ENCODE results near the gene TOX2.

The TOX2 gene

DNA sequence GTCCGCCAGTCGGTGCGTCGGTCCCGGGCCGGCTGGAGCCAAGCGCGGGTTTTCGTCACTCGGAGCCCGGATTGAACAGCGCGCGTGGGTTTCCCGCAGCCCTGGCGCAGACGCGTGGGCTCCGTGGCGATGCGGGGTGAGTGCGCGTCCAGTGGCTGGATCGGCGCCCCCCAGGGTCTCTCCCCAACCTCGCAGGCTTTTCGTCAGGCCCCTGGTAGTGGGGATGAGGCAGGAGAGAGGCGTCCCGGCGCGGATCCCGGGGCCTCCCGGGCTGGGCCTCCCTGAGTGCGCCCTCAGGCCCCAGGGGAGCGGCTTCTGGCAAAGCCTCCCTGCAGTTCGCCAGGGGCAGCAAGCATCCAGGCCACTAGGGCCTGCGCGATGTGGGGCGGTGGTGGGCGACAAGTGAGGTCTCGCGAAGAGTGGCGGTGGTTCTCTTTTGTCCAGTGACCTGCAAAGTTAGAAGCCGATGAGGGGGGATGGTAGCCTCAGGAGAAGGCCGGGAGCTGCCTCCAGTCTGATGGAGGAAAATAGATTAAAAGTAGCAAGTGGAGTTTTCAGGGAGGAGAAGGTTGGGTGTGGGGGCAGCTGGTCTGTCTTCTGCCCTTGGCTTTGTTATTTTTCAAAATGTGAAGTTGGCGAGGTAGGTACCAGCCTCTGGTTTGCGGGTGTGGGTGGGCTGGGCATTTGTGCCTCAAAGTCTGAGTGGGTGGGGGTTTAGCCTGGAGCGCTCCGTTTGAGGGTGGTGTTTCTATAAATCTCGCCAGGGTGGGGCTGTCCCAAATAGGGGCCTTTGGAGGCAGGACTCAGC, 1.6 kb downstream of the TOX2 start:
- no peak for DNase-seq (ENCODE audit: low read depth, low spot score)

- no peak for DNase-seq (ENCODE audit: low read depth, low spot score)
Measured at GRCh38 chr20:43916881-43917371, 2.3 kb downstream of the TOX2 start.

DNA sequence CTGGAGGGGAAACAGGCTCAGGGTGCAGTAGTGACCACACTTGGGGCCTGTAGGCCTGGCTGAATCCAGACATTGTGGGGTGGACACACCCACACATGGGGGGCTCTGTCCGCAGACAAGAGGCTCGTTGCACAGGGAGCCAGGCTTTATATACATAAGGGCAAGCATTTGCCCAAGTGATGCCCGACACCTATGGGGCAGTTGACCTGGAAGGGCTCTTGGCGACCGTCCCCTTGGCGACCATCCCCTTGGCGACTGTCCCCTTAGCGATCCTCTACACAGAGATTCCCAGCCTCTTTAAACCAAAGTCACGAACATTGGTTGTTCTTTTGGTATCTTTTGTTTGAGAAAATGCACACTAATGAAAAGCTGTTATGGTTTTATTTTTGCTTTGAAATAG, 2.7 kb downstream of the TOX2 start:
- no peak for DNase-seq (ENCODE audit: low read depth, low spot score)

GRCh38 chr20:43919686-43920403, 5.2 kb downstream of the TOX2 start:
- DNase-seq (ENCODE audit: low read depth, low spot score) = no peak

DNA sequence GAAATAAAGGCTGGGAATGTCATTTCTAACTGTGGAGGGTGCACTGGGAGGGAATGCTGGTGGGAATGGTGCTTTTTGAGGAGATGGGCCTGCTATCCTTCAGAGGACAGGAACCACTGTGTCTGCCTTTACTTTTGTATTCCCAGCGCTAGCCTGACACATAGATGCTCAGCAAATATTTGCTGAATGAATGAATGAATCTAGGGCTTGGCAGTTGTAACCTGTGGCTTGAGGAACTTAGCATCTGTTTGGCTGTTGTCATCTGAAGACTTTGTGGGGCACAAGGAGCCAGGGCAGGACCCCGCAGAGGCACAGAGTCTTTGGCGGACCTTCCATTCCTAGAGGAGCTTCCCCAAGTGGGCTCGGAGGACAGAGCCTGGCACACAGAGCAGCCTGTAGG, 6.1 kb downstream of the TOX2 start:
- DNase-seq (ENCODE audit: low read depth, low spot score) = no peak

- no peak for DNase-seq (ENCODE audit: low read depth, low spot score)
Measured at GRCh38 chr20:43921227-43921780, 6.7 kb downstream of the TOX2 start.

GRCh38 chr20:43922614-43923013, 8.0 kb downstream of the TOX2 start:
- DNase-seq (ENCODE audit: low read depth, low spot score) = no peak

DNA sequence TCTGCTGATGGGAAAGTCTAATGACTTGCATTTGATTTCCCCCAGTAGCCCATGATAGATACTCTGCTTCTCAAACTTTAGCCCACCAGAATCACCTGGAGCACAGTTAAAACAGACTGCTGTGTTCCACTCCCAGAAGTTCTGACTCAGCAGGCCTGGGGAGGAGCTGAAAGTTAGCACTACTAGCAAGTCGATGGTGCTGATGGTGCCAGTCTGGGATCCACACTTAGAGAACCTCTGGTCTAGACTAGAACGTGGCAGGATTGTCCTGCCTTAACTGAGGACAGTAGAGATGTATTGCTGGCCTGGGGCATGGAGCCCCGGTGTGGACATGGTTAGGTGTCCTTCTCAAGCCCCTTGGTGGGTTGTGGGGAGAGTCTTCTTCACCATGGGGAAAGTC, 8.7 kb downstream of the TOX2 start:
- DNase-seq (ENCODE audit: low read depth, low spot score) = no peak

- DNase-seq (ENCODE audit: low read depth, low spot score) = no peak
Measured at GRCh38 chr20:43923917-43924316, 9.3 kb downstream of the TOX2 start.

GRCh38 chr20:43925215-43925614, 10.6 kb downstream of the TOX2 start:
- DNase-seq (ENCODE audit: low read depth, low spot score) = peak; percentile 55

DNA sequence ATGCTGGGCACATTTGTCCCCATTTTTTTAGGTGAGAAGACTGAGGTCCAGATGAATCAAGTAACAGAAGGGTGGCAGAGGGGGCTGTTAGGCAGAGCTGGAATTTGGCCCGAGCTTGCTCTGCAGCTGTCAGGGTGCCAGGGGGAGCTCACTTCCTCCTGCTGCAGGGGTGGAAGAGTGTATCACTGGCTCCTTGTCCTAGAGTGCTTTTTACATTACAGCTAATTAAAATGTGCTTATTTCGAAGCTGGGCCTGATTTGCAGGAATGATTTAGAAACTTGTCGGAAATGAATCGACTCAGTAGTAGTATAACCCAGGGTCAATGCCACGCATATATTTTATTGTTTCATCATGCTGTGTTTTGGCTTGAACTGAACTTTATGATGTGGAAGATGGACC, 11.1 kb downstream of the TOX2 start:
- DNase-seq (ENCODE audit: low read depth, low spot score) = no peak

DNA sequence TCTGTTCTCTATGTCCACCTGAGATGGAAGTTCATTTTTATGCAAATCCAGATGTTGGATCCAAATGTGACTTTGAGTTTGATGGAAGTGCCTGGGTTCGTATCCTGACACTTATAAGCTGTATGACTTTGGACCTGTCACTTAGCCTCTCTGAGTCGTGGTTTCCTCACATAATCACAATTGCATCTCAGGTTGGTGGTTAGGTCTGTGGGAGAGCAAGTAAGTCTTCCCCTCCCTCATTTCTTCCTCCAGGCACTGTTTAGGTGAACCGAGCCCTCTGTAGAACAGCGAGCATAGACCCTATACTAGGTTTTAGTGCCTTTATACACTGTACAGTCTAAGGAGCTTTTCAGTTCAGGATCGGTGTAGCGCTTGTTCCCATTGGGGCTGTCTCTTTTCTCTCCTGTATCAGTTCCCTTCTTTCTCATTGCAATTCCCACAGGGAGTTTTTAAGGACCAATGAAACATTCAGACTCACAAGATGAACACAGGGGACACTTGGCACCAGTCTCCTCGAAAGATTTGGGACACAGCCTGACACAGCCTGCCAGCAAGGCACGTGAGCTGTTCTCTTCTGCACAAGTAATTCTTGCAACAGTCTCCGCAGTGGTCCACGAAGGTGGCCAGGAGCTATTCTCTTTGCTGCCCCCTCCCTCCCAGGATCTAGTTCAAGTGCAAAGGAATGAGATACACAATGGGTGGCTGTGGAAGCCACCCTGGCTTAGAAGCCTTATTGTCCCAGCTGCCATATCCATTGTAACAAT, 11.8 kb downstream of the TOX2 start:
- no peak for DNase-seq (ENCODE audit: low read depth, low spot score)

DNA sequence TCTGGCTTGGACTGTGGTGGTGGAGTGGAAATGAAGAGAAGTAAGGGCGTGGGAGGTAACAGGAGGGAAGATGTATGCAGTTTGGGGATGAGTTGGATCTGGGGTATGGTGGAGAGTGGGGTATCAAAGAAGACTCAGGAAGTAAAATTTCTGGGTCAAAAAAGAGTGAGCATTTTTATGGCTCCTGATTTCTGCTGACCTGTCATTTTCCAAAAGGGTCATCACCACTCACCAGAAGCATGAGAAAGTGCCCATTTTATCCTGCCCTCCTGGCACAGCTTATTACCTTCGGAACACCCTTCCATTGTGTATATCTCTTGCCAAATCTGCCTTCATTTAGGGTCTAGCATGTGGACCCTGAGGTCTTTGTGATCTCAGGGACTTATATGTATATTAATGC, 17.3 kb downstream of the TOX2 start:
- DNase-seq (ENCODE audit: low read depth, low spot score) = no peak

- no peak for DNase-seq (ENCODE audit: low read depth, low spot score)
Measured at GRCh38 chr20:43934833-43935232, 20.2 kb downstream of the TOX2 start.

- no peak for DNase-seq (ENCODE audit: low read depth, low spot score)
Measured at GRCh38 chr20:43936104-43936770, 21.6 kb downstream of the TOX2 start.

DNA sequence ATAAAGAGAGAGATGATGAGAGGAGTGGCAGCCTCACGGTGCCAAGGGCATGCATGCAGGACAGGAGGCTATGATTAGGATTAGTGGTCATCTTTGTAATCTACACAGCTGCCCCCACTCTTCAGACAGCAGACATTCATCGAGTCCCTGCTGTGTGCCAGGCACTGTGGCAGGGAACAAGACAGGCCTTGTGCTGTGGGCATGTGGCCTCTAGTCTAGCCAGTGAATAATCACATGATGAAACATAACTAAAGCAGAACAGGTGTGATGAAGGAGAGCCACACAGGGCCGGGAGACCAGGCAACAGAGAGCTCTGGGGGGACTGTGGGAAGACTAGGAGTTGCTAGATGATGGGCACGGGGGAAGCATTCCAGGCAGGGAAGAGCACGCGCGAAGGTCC, 22.2 kb downstream of the TOX2 start:
- no peak for DNase-seq (ENCODE audit: low read depth, low spot score)

DNA sequence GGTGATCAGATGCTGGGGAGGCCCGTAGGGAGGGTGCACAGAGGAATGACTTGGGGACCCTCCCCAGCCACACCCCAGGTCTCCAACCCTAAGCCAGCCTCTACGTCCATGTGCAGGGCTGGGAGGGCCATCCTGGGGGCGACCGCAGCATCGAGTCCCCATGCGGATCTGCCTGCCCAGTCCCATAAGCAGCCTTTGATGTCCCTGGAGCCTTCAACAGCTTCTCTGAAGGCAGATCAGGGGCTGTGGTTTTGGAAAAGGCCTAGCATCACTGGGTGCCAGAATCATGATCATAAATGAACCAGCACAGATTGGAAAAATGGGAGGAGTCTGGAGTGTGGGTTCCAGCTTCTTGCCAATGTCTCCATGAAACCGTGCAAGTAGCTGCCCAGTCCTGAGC, 22.9 kb downstream of the TOX2 start:
- no peak for DNase-seq (ENCODE audit: low read depth, low spot score)

GRCh38 chr20:43938017-43938655, 23.5 kb downstream of the TOX2 start:
- DNase-seq (ENCODE audit: low read depth, low spot score) = no peak

DNA sequence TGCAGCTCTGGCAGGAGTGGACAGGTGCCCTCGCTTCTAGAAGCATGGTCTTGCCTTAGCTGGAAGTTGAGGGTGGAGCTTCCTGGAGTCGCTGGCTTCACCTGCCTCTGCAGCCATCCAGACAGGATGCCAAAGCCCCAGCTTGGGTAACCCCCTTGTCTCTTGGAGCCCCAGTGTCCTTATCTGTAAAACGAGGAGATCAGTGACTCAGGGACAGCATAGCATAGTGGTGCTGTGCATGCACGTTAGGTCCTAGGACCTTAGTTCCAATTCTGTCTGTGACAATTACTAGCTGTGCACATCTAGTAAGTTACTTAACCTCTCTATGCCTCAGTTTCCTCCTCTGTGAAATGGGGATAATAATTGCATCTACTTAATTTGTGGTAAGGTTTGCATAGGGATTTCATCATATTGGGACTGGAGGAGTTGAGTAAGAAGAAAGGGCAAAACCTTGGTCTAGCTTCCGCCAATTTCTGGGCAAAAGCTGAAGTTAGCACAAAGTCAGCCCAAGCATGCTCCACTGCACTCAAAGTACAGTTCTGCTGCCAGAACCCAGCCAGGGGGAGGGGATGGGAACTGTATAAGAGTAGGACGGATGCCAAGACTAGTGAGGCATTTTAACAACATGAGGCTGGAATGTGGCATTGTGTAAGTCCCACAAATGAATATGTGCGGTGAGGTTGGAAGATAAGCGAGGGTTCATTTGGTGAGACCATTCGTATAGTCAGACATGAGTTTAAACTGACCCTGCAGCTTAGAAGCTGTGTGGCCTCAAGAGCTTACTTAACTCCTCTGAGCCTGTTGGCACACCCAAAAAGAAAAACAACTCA, 24.5 kb downstream of the TOX2 start:
- DNase-seq (ENCODE audit: low read depth, low spot score) = no peak

GRCh38 chr20:43939762-43940121, 25.1 kb downstream of the TOX2 start:
- DNase-seq (ENCODE audit: low read depth, low spot score) = no peak

All from activated naive CD8-positive, alpha-beta T cell treated with anti-CD3 and anti-CD28 coated beads, Interleukin-2, amount 50 U/mL, for 16 hours (primary cell).